Stimulated activated CD4-positive, alpha-beta T cell treated with anti-CD3 and anti-CD28 coated beads, Interleukin-12 subunit alpha, Interleukin-12 subunit beta, amount 100 ng/mL, for 48 hours (primary cell): ENCODE data around the gene EPB41L2.

ENCODE experiments used
- DNase-seq, 3 donors: peaks; one replicate each; pipeline ENCODE4 v3.0.0-alpha.2; 2020; ENCODE audit warnings: low read depth in 2 of 3, low spot score in 1 of 3

EPB41L2 gene

DNA sequence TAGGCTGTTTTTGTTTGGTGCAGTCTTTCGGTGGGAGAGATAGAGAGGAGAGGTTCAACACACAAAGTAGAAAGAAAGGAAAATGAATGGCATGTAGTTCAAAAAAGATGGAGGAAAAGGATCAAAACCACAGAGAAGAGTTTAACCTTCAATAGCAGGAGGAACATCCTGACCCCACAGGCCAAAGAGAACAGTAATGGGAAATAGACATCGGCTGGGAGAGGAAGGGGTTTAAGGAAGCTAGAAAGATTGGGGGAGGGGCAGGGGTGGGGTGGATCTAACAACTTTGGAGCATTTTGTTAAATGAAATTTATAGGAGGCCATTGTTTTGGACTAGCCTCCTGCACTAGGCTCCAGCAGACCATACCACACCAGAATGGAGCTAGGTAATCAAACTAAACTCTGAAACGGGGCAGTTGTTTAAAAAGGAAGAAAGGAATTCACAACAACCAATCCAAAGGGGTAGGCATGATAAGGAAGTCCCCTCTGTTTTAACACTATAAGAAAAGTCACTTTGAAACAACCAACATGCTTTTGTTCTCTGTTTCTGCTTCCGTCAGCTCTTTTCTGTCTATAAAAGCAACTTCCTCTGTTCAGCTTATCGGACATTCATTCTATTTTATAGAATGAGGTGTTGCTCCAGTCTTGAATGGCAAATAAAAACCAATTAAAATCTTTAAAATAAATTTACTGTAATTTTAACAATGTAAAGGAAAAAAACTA lies 82.6 kb downstream of the EPB41L2 start:
- no peak for DNase-seq

DNA sequence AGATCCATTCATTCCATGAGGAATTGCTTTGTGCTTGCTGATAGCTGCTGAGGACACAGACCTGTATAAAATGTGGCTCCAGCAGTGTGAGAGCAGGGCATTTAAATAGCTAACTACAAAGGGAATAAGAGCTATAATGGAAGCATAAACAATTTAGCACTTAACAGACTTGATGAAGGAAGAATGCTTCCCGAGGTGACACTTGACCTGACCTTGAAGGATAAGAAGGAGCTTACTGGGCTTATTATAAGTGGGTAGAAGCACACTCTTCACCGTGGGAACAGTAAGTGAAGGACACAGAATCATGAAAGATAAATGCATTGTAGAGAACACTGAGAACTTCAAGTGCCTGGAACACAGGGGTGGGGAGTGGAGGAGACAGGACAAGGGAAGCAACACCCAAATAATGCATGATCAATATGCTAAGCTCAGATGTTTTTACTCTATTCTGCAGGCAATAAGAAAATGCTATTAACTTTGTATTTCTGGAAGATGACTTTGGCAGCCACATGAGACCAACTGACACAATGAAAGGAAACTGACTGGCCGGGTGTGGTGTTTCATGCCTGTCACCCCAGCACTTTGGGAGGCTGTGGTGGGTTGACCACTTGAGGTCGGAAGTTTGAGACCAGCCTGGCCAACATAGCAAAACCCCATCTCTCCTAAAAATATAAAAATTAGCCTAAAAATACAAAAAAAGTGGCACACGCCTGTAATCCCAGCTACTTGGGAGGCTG lies 84.2 kb downstream of the EPB41L2 start:
- DNase-seq, result no peak

DNA sequence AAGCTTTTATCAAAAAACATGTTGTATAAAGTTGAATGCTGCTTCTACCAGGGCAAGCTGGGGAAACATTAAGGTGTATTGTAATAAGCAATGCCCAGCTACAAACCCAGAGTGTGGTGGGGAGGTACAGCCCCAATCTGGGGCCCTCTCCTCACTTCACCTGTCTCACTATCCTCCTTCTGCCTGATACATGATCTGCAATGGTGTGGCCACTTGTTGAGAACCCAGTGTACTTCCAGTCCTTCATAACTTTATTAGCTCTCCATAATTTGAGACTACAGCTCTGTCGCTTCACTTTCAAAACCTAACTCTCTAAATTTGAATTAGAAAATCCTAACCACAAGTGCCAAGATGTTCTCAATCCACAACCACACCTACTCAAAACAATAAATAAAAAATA lies 84.9 kb downstream of the EPB41L2 start:
- no peak for DNase-seq

DNA sequence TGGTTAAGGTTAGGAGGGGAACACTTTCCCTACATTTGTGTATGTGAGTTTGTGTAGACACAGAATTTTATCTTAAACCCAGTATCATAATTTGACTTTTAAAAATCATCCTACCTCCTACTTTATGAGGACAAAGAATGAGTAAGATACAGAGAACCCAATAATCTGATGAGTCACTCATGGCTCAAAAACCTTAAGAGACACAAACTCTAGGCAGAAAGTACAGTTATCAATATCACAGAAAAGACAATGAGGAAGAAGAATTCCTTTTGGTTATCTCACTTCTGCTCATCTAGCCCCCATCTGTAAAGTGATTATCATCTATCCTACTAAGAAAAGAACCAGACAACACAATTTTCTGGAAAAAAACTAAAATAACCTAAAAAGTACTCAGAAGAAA lies 87.7 kb downstream of the EPB41L2 start:
- DNase-seq, result no peak

DNA sequence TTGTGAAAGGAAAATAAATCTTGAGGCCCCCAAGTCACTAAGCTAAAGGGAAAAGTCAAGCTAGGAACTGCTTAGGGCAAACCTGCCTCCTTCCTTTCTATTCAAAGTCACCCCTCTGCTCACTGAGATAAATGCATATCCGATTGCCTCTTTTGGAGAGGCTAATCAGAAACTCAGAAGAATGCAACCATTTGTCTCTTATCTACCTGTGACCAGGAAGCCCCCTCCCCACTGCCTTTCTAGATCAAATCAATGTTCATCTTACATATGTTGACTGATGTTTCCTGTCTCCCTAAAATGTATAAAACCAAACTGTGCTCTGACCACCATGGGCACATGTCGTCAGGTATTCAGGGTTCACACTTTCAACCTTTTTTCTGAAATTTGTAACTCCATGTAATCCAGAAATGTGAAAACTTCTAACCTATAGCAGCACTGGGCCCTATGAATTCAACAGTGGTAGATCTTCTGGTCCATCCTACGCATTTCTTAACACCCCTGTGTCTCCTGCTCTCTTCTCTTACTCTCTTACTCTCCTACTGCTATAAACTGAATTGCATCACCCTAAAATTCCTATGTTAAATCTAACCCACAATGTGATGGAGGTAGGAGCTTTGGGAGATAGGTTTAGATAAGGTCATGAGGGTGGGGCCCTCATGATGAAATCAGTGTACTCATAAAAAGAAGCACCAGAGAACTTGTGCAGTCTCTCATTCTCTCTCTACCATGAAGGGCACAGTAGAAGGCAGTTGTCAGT lies 89.3 kb downstream of the EPB41L2 start:
- no peak for DNase-seq

DNA sequence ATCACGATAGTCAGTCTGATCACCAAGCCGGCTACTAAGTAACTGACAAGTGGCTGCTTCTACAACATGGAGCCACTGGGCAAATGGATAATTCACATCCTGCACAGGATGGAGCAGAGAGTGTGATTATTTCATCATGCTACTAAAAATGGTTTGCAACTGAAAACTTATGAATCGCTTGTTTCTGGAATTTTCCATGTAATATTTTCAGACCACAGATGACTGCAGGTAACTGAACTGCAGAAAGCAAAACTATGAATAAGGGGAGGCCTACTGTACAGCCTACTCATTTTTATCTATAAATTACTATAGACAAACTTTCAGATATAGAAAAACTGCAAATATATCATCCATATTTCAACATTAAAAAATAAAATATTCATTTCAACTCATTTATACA lies 91.5 kb downstream of the EPB41L2 start:
- DNase-seq, result no peak

DNA sequence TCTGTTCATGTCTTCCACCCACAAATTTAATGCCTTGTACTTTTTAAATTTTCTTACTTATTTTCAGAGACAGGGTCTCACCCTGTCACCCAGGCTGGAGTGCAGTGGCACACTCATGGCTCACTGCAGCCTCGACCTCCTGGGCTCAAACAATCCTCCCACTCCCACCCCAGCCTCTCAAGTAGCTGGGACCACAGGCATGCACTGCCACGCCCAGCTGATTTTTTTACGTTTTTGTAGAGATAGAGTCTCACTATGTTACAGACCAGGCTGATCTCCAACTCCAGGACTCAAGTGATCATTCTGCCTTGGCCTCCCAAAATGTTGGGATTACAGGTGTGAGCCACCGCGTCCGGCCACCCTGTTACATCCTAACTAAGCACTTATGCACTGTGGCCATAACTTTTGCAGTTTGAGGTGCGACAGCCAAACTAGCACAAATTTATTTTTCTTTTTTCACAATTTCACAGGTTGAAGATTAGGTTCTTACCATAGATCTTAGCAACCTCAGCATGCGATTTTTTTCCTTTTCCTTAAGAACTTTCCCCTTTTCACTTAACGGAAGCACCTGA lies 92.1 kb downstream of the EPB41L2 start:
- DNase-seq, result no peak

DNA sequence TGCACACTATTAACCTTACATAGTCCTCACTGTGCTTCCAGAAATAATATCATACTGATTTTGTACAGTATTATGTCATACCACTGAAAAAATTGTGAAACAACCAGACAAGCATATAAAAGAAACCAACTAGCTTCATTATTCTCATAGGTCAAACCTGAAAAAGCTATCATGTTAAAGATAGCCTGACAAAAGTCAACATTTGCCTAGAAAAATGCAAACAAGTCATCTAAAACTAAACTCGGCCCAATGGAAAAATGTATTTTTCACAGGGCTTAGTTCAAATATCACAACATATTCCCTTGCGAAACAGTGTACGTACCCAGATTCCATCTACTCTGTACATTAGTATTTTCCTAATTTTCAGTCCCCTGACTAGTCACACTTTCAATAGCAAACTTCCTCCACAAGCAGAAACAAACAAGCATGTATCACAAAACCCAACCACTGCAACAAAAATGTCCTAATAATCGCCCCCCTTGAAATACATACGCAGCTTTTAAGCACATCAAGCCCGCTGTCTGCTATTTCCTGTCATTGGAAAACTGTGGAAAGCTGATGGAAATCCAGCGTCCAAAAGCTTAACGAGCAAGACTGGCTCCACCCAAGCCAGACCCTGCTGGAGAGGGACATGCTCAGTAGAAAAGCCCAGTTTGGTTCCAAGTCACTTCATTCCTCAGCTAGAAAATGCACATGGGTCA lies 93.1 kb downstream of the EPB41L2 start:
- DNase-seq, result no peak

DNA sequence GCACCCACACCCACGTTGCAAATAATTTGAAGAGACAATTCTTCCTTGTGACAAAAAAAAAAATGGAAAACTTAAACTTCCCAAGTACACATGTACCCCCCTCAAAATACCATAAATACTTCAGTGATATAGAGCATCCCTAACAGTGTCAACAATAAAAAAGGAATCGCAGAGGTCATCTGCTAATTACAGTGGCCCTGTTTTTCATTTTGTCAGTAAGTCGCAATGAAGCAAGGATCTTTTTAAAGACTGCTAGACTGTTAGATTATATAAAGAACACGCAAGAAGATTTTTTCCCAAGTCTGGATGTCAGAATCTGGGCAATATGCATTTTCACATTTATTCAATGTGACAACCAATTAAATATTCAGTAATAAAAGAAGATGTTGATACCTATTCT lies 93.9 kb downstream of the EPB41L2 start:
- DNase-seq, result no peak

DNA sequence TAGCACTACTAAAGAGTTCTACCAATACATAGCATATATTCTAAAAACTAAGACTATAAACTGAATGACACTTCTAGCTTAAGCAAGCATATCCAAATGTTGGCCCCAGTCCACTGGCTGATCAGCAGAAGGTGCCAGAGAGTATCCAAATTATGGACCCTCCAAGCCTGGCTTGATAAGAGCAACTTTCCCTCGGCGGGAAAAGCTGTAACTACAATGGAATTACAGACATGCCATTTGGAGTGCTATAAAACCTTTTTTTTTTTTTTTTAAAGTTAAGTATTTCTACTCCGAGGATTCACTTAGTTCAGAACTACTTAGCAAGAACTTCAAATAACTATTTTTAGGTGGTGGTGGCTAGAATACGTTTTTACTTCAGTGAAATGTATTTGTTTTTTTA lies 94.6 kb downstream of the EPB41L2 start:
- DNase-seq, result no peak

DNA sequence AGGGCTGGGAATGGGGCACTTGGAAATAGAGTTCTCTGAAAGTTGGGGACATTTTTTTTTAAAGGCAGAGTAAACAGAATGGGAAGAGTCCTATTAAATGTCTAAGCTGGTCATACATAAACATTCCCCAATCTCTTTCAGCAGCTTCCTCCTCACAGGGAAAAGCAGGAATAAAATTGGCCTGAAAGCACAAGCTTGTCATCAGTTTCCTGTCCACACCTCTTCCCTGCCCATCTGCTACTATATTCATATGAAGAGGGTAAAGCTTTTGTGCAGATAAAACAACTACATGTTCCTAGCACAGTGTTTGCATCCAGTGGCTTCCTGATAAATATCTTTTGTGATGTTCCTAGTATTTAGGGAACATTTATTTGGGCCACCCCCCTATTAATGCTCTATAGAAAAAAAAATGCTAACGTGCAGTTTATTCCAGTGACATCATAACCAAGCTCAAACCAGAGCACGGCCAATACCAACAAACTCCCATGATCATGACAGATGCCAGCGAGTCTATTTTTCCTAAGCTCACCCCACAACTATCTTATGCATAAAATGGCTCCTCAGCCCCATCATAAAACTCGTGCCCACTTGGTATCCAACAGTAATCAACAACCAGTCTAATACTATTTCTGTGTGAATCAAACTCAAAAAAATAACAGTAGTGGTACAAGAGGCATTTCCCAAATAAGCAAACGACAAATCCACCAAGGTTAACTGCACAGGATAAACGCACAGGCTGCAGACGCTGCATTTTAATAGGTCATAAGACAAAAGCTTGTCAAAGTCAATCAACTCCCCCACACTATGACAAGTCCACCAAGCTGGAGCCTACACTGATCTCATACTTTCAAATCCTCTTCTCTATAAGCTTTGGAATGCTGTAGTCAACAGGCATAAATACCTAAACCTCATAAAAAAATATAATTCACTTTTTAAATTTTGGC lies 95.3 kb downstream of the EPB41L2 start:
- DNase-seq, result no peak

DNA sequence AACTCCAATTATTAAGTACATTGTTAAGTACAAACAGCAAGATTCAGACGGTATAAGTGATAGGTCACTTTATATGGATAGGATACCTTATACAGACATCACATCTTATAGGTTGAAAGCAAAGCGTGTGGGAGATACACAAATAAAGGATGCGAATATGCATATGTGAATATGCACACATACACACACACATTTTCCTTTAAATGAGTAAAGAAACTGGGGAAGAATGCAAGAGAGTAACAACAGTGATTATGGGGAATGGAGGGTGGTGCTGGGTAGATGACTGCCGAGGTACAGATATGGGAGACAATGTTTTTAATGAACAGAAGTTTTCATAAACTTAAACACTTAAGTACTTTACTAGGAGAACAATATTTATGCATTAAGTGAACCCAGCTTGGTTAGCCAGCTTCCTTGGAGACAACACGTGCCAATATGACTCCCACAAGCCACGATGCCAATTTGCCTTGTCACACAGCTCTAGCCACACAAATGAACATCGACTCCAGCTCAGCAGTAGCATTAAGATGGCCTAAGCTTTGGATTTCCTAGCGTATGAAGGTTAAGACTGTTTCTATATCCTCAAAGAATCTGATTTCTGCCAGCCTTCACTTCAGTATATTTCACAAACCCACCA lies 96.6 kb downstream of the EPB41L2 start:
- no peak for DNase-seq

DNA sequence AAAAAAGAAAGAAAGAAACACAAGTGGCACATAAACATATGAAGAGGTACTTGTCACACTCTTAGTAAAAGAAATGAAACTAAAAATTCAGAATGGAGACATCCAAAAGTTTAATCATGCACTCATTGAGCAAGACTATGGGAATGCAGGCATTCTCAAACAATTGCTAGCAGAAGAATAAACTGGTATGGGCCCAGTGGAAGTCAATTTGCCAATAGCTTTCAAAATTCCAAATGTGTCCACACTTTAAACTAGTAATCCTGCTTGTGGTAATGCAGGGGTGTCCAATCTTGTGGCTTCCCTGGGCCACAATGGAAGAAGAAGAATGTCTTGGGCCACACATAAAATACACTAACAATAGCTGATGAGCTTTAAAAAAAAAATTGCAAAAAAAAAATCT lies 97.4 kb downstream of the EPB41L2 start:
- DNase-seq, result no peak

DNA sequence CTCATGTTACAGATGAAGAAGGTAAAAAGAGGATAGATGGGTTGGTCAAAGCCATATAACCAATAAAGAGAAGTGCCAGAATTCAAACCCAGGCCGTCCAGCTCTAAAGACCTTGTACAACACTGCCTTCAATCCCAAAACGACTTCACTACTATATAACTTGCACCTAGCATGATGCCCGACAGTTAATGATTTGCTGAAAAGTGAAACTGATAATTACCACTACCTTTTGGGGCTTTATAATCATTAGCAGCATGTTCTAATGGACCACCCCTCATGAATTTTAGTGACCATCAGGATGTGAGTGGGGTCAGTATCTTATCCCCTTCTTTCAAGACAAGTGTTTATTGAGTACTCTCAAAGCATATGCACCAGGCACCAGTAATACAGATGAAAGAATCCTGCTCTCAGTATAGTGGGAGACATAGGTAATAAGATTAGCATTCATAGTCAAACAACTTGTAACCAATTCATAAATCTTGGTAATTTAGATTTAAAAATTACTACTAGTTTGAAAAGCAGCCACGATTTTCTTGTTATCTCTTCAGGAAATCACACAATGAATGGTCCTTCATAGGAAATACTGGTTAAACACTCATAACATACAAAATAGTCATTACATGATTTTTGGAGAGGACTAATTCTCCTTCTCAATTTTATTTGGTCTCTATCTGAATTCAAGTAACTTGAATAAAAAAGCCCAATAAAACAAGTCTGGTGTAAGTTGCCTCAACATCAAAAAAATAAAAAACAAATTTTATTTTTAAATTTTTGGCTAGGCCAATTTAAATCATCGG lies 98.0 kb downstream of the EPB41L2 start:
- DNase-seq, result no peak

DNA sequence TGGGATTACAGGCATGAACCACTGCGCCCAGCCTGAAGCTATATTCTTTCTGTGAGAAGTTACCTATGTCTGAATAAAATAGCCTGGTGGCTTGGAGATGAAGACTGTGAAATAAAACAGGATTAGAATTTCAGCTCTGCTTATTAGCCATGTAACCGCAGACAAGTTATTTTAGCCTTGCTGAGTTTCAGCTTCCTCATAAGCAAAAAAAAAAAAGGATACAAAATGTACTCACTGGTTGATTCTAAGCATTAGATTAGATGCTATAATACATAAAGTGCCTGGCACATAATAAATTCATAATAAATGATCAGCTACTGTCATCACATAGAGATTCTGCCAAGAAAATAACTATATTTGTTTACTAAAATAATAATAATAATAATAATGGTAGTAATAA lies 98.8 kb downstream of the EPB41L2 start:
- DNase-seq, result no peak

DNA sequence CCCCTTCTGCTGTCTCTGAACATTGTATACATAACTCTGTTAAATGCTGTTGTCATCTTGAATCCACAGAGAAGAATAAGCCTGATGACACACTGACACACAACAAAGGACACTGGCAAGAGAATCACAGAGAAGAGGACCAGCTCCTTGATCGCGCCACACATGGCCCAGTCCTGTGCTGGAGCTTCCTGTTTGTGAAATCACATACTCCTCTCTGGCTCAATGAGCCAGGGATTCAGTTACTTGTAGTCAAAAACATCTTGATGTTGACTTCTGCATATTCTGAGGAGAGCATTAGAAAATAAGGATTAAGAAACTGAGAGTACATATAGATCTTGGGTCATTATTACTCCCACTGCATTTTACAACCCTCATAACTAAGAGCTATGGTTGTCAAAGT lies 100.1 kb downstream of the EPB41L2 start:
- DNase-seq, result no peak

DNA sequence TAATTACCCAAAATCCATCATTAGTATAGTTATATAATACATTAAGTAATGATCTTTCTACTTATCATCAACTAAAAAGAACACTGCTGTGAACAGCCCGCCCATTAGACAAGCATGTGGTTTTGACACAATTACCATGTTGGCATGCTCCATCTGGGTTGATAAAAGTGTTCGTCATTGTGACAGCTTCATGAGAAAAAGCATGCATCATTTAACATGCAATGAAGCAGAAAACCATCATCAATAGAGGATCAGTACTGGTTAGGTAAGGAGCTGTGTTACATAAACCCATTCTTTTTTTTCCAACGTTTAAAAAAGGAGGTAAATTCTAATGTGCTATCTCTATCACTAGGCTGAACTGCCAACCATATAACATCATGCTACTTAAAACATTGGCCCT lies 101.9 kb downstream of the EPB41L2 start:
- DNase-seq, result no peak

DNA sequence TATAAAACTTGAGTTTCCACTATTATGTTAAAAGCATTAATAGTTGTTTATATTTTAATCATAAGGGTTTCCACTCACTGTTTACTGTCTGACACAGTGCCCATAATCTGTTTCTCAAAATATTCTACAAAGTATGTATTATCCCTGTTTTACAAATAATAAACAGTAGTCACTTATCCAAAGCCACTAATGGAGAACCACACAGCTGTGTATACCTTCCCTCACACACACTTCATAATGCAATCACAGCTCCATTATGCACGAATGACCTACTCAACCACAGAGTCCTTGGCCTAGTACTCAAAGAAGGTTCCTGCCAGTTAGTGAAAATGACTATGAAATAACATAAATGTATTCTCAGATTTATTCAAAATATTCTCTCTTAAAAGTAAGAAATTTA lies 103.1 kb downstream of the EPB41L2 start:
- no peak for DNase-seq

DNA sequence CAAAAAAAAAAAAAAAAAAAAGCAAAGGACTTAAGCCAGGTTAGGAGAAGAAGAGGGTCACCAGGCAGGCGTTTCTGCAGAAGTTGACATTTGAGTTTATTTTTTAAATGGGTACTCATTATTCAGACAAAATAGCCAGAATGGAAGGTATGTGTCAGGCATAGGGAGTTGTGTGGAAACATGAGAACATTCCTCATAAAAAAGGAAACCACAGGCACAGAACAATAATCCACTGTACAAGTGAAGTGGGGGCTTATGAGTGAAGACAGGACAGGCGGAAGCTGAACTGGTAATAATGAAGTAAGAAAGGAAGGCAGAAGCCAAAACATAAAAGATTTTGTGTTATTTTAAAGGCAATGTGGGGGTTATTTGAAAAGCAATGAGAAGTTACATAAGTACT lies 104.6 kb downstream of the EPB41L2 start:
- no peak for DNase-seq
